HT-29 (cell line): Measurements from ENCODE around the gene CHID1. TPM values are rescaled to one million over a fixed set of nuclear protein-coding genes. Genes with fewer than 3 reads are reported as not detected.
A peak's percentile ranks its signal among the peaks of the same experiment; 100 is the strongest.

Source experiments
- DNase-seq: peaks from one replicate; pipeline ENCODE4 v3.0.0-alpha.2; 2015; ENCODE audit warnings: low spot score
- total RNA-seq: library from RNA; depleted of rRNA; stranded (reverse); fragments of >200 nt; shearing (Covaris generic); gene quantifications from 2 replicates; pipeline ENCODE4 v1.2.3, GENCODE V29; 2014

CHID1 gene
- total RNA-seq, 1 experiment from 2014 or later: 68.2 TPM

DNA sequence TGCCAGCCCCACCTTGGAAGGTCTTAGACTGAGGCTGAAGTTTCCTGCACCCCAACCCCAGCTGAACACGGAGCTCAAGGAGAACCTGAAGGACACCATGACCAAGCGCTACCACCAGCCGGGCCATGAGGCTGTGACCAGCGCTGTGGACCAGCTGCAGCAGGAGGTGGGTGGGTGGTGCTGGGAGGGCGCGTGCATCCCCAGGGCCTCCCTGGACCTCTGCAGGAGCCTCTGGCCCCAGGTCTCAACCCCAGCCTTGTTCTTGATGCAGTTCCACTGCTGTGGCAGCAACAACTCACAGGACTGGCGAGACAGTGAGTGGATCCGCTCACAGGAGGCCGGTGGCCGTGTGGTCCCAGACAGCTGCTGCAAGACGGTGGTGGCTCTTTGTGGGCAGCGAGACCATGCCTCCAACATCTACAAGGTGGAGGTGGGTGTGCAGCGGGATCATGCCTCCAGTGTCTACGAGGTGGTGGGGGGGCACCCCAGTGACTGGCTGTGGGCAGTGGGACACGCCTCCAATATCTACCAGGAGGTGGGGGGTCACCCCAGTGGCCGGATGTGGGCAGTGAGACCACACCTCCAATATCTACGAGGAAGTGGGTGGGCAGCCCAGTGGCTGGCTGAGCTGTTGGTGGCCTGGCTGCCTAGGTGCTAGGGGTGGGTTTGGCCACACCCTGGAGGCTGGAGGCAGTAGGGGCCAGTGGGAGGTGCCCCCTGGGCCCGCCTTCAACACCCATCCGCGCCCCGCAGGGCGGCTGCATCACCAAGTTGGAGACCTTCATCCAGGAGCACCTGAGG lies 73.2 kb downstream of the CHID1 start:
- DNase-seq: peak; percentile 23

DNA sequence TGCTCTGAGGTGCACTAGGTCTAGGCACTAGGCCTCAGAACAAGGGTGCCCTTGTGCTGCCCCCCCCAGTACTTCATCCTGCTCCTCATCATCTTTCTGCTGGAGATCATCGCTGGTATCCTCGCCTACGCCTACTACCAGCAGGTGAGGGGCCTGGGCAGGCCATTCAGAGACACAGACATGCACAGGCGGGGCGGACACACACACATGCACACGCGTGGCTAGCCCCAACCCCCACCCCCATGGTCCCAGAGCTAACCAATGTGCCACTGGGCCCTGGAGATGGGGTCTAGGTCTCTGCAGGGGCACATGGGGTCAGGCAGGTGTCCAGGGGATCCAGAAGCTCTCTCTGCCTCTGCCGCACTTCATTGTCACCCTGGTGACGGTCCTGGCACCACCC lies 73.9 kb downstream of the CHID1 start:
- DNase-seq: no peak

DNA sequence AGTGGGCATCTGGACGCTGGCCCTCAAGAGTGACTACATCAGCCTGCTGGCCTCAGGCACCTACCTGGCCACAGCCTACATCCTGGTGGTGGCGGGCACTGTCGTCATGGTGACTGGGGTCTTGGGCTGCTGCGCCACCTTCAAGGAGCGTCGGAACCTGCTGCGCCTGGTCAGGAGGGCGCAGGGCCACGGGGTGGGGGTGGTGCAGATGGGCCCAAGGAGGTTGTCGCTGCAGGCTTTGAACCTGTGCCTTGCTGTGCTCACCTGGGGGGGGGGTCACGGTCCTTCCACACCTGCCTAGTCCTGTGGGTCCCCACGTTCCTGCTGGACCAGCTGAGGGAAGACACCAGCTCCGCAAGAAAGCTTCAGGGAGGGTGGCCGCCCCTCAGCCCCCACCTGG lies 74.3 kb downstream of the CHID1 start:
- no peak for DNase-seq

DNA sequence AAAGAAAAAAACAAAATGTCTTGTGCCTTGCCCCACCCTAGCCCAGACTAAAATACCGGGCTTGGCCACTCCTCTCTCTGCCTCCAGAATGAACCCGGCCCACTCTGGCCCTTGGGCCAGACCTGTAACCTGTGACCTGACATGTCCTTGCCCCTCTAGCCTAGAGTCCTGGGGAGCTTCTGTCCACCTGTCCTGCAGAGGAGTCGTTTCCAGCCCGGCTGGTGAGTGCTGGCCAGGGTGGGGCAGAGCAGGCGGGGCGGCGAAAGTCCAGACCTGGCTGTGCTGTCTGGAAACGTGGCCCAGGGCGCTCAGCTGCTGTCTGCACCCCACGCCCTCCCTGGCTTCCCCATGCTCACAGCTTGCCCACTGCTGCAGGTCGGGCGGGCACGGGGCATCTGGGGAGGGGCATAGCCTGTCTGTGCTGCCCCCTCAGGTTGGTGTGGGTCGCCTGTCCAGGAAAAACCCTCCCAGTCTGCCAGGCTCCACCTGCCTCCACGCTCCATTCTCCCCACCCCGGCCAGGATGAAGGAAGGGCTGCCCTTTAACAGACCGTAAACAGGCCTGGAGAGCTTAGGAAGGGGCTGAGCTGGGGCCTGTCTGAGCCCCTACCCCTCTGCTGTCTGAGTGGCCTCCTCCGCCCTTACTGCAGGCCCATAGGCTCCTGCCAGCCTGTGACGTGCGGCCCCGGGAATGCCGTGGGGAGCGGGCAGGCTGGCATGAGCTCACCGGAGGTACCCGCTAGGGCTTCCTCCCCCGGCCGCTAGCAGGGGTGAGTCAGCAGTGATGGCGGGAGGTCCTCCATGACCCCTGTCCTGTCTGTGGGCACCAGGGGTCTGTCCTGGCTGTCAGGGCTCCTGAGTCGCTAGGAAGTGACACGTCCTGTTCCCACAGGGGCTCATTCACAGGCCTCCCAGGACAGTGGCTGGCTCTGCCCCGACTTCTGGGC lies 76.0 kb downstream of the CHID1 start:
- peak; percentile 91 for DNase-seq

DNA sequence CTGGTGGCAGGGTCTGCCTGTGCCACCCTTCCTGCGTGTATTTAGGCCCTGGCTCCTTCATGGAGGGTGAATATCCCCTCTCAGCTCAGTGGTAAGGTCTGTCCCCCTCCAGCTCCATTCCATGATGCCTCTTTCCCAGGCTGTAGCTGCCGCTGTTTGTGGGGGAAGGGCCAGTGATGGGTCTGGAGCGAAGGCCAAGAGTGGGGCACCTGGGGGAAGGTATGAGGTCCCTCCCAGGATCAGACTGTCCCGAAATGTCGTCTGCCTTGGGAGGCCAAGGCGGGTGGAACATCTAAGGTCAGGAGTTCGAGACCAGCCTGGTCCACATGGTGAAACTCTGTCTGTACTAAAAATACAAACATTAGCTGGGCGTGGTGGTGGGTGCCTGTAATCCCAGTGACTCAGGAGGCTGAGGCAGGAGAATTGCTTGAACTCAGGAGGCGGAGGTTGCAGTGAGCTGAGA lies 76.7 kb downstream of the CHID1 start:
- peak; percentile 57 for DNase-seq

DNA sequence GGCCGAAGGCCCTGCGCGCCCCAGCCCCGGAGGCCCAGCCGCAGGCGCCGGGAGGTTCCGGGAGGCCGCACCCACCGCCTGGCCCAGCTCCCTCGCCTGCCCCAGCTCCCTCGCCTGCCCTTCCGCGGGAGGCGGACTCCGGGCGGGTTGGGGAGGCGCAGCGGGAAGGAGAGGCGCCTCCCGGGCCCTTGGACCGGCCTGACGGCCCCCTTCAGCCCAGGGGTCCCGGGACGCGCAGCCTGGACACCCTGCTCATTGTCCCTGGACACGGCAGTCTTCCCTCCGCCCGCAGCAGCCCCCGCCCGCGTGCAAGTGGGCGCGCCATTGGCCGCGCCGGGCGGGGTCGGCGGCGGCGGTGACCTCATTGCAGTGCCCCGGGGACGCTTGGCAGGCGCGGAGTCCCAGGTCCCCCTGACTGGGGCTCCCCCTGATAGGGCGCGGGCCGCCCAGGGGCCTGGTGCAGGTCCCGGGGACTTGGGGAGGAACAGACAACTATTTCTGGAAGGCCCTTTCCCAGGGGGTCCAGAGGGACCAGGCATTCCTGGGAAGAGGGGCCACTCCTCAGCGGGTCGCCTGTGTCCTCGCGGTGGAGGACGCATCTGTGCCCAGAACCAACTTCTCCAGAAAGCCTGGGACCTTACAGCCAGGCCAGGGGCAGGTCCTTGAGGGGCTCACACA lies 77.4 kb downstream of the CHID1 start:
- DNase-seq: peak; percentile 62

DNA sequence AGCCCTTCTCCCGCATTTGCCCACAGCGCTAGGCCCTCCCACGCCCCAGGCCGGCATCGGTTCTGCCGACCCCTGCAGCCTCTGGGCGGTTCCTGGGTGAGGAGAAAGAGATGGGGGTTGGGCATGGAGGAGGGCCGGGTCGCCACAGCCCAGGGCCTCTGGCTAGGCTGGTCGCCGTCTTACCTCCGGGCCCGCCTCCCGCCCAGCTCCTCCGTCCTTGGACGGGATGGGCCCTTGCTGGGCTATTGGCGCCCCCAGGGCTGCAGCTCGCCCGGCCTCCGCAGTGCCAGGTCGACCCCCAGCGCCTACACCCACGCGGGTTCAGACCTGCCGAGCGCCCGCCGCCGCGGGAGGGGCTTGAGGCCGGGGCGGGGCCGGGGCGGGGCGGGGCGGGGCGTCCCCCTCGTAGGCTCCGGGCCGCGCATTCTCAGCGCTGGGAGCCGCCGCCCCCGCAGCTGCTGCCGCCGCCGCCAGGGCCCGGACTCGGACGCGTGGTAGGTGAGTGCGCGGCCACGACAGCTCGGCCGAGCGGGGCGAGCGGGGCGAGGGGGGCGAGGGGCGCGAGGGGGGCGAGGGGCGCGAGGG lies 78.0 kb downstream of the CHID1 start, which contains the start of gene CD151:
CD151 (plus strand) TSS at position 424 of the 585 bp plus-strand sequence. CDS start 3,118 bp downstream, outside the sequence.
- peak; percentile 72 for DNase-seq

DNA sequence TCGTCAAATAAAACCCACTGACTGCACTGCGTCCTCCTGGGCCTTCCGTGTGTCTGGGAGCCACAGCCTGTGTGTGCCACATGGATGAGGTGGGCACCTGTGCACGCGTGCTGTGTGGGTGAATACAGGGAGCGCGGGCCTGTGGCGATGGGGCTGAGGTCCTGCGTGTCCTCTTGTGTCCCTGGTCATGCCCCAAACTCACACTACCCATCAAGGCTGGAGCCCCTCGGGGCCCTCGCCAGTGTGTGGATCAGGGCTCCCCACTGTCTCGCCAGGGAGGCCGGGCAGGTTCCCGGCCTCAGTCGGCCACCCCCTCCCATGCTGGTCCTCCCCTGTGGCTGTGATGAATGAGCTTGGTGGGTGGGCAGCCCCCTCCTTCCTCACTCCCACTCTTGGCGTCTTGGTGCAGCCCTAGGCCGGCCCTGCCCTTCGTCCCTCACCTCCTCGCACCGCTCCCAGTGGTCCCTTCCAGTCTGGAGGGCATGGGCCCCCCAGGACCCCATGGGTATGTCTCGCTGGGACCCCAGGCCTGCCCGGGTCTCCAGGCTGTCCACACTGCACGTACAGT lies 78.6 kb downstream of the CHID1 start:
- no peak for DNase-seq

DNA sequence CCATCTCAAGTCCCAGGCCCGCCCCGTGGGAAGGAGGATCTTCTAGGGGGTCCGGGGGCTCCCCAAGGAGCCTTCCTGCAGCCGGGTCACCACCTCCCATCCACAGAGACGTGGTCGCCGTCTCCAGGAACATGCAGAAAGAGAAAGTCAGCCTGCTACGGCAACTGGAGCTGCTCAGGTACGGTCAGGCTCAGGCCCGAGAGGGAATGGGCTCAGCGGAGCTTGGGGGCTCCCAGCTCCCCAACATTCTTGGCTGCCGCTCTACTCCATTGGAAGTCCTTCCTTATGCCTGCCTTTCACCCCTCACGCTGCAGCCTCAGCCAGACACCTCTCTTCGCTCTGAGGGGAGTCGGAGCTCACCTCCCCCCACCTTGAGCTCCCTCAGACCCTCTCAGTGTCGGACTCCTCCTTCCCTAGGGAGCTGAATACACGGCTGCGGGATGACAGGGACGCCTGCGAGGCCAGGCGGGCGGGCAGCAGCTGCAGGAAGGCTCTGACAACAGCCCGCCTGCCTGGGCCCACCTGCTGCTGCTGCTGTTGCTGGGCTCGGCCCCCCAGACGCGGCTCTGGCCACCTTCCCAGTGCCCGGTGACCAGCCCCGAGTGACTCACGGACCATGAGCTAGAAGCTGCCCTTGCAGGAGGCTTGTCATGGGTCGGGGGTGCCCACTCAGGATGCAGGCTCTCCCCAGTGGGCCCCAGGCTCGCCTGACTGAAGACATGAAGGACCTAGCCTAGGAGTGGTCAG lies 79.3 kb downstream of the CHID1 start:
- peak; percentile 30 for DNase-seq

DNA sequence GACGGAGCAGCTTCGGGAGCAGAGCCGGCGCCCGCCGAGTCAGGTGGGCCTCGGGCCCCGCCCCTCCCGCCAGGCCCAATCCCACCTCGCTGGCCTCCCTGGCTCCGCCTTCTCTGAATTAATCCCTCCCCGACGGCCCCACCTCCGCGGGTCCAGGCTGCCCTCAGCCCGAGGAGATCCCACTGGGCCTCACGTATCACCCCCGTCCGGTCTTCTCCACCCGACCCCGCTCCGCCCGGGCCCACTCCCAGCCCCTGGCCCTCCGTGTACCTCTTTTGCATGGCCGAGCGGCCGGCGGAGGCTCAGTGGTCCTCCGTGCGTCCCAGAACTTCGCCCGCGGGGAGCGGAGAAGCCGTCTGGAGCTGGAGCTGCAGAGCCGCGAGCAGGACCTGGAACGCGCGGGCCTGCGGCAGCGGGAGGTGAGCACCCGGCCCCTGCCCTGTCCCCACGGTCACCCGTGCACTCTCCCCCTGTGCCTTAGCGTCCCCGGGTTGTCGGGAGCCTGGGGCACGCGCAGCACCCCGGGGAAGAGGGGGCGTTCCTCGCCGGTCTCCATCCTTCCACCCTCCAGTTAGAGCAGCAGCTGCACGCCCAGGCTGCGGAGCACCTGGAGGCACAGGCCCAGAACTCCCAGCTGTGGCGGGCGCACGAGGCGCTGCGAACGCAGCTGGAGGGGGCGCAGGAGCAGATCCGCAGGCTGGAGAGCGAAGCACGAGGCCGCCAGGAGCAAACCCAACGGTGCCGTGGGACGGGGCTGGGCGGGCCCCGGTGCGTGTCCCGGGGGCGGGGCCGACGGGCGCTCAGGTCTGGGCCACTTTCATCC lies 80.1 kb downstream of the CHID1 start:
- DNase-seq: peak; percentile 95

DNA sequence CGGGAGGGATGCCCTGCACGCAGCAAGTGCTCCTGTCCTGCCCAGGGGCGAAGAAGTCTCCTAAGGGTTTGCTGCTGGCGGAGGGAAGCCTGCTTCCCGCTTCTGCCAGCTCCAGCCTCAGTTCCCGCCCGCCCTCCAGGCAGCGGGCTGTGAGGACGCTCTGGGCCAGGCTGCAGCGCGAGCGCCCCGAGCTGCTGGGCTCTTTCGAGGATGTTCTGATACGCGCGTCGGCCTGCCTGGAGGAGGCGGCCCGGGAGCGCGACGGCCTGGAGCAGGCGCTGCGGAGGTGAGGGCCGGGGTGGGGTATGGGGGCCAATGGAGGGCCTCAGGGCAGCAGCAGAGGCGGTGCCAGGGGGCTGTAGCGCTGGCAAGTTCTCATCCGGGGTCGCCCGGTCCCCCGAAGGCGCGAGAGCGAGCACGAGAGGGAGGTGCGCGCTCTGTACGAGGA lies 80.7 kb downstream of the CHID1 start:
- DNase-seq: peak; percentile 58

DNA sequence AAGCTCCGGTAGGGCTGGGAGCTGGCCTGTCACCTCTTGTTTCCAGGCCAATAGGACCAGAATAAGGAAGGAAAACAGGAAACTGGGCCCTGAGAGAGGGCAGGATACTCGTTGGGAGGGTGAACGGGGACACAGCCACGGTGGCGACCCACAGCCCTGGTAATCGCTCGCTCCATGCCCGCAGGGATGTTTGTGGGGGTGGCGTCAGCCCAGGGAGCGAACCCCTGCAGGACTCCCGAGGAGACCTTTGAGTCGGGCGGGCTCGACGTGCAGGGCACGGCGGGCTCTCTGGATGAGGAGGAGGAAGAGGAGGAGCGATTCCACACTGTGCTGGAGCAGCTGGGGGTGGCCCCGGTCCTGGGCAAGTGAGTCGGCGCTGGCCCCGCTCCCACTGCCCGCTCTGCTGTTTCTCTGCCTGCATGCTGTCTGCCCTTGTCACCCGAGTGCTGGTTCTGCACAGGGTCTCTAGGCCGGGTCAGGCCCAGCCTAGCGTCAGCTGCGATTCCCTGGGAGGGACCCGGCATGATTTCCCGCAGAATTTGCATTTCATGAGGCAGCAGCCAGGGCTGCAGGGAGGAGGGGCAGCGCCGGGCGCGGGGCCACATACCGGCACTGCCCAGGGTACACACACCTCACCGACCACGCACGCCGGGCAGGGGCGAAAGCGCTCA lies 81.3 kb downstream of the CHID1 start:
- peak; percentile 64 for DNase-seq

DNA sequence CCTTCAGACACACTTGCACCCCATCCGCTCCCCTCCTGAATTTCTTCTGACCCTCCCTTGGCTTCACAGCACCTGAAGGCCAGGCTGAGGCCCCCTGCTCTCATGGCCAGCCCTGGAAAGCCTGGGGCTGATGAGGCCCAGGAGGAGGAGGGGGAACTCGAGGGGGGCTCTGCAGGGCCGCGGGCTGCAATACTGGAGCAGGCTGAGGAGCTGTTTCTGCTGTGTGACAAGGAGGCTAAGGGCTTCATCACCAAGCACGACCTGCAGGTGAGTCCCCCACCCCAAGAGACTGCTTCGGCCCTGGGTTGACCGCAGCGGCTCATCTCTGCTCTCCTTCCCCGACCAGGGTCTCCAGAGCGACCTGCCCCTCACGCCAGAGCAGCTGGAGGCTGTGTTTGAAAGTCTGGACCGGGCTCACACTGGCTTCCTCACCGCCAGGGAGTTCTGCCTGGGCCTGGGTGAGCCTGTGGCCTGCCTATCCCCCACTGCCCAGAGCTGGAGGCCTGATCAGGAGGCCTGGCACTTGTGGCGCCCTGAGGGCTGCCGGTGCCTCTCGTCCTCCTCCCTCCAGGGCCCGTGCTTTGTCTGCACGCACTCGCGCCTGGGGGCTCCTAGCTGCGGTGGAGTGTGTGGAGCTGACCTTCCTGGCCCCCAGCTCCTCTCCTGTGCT lies 82.0 kb downstream of the CHID1 start:
- DNase-seq: no peak

DNA sequence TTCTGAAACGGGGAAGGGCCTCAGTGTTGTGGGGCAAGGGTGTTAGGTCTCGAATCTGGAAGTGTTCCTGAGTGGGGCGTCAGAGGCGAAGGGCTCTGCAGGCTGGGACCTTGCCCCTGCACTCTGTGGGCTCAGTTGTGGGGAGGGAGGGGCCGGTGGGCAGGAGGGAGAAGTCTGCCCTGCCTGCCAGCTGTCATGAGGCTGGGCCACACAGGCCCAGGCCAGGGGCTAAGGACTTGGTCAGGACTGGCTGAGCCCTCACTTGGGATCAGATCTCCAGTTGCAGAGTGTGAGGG lies 82.8 kb downstream of the CHID1 start, which contains the start of gene CRACR2B:
CRACR2B (plus strand) TSS at position 23 of the 296 bp plus-strand sequence. CDS start 689 bp downstream, outside the sequence.
- DNase-seq: no peak

DNA sequence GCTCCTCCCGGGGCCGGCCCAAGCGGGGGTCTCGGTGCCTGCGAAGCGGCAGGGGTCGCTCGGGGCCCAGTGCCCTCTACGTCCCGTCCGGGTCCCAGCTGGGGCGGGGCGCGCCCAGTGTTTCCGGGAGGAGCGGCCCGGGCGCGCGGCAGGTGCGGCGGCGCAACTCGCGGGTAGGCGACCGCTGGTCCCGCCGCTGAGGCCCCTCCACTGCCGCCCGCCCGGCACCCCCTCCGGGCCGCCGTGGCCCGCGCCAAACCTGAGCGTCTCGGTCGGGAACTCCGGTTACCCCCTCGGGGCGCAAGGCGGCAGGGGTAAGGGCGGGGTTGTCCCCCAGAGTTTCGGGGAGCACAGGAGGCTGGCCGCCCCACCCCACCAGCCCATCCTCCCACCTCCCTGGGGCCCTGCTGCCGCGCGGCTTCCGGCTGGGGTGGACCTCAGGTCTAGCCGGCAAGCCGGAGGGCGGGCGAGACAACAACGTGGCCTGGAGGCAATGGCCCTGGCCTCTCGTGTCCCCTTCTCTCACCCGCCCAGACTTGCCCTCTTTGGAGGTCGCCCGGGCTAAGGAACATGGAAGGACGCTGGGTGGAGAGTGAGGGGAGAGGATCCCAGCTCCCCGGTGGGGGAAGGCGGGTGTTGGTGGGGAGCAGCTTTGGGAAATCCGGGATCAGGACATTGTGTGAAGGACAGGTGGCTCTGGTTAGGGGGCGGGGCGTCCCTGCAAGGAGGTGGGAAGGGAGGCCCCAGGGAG lies 83.3 kb downstream of the CHID1 start:
- peak; percentile 91 for DNase-seq

DNA sequence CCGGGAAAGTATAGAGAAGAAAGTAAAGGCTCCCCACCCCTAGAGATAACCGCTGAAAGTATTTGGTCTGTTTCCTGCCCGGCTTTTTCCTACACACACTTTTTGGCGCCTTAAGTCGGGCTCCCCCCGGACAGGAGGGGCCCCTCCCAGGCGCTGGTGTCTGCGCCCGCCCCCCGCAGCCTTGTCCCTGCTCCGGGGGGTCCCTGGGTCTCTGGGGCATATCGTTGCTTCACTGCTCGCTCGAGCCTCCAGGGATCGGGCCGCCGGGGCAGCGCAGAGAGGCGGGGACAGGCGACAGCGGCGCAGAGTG lies 83.8 kb downstream of the CHID1 start:
- DNase-seq: no peak

DNA sequence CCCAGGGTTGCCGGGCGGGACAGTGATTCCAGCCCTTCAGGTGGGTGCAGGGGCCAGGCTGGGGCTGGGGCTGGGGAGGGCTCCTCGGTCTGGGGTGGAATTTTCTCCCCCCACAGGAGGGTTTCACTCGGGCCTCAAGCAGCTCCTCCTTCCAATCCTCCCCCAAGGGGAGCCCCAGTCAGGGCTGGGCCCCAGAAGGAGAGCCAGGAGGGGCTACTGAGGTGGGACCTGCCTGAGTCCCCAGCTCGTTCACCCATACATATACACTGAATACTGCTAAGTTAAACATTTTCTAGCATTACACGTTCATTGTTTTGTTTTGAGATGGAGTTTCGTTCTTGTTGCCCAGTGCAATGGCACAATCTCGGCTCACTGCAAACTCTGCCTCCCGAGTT lies 84.4 kb downstream of the CHID1 start:
- peak; percentile 25 for DNase-seq
